Sigmoid colon (tissue), 7 donors: ENCODE measurements around the gene AGBL1. TPM values are rescaled to one million over a fixed set of nuclear protein-coding genes. Genes with fewer than 3 reads are reported as not detected.

Experiments
- DNase-seq: peaks from one replicate; pipeline ENCODE4 v3.0.0-alpha.2; 2019
- H3K27ac ChIP-seq, 4 donors: fragments of 200-600 bp; sonication (generic); one replicate each; pipeline ENCODE4 v1.5.1; 2016 to 2019; ENCODE audit warnings: mild to moderate bottlenecking in 1 of 4
- H3K27me3 ChIP-seq, 3 donors: fragments of 200-600 bp; sonication (generic); one replicate each; pipeline ENCODE4 v1.5.1; 2019; ENCODE audit warnings: mild to moderate bottlenecking in 1 of 3
- H3K36me3 ChIP-seq, 4 donors: fragments of 200-600 bp; sonication (generic); one replicate each; pipeline ENCODE4 v1.5.1; 2016 to 2019
- H3K4me1 ChIP-seq, 4 donors: fragments of 200-600 bp; sonication (generic); one replicate each; pipeline ENCODE4 v1.5.1; 2017 to 2019
- H3K4me3 ChIP-seq, 4 donors: fragments of 200-600 bp; sonication (generic); one replicate each; pipeline ENCODE4 v1.5.1; 2017 to 2019; ENCODE audit warnings: mild to moderate bottlenecking in 2 of 4, moderate library complexity in 1 of 4
- H3K9me3 ChIP-seq, 4 donors: fragments of 200-600 bp in 3 of 4; sonication (generic) in 3 of 4; one replicate each; pipeline versions ENCODE4 v1.5.1 to v1.6.1; 2013 to 2019
- CTCF ChIP-seq, 4 experiments: fragments of 450-650 bp in 3 of 4; fragments of 200-600 bp in 1 of 4; IDR thresholded peaks; one replicate each; pipeline ENCODE4 v1.5.1; 2016 to 2019; ENCODE audit warnings: antibody characterized with exemption in 4 of 4, mild to moderate bottlenecking in 3 of 4, moderate library complexity in 2 of 4
- EP300 ChIP-seq, 4 donors: sonication (generic); formaldehyde crosslinking; IDR thresholded peaks; one replicate each; pipeline ENCODE4 v1.6.1; 2017; ENCODE audit warnings: antibody characterized with exemption in 4 of 4
- POLR2A ChIP-seq, 2 donors: fragments of 450-650 bp; IDR thresholded peaks; one replicate each; pipeline ENCODE4 v1.6.1; 2016; ENCODE audit warnings: antibody characterized with exemption in 2 of 2, mild to moderate bottlenecking in 2 of 2, moderate library complexity in 2 of 2
- POLR2AphosphoS5 ChIP-seq, 4 donors: sonication (generic); formaldehyde crosslinking; IDR thresholded peaks; one replicate each; pipeline ENCODE4 v1.6.1; 2017; ENCODE audit warnings: antibody characterized with exemption in 4 of 4
- WGBS, 2 donors: extraction: QIAGEN DNeasy Blood & Tissue Kit; methylation state at CpG; one replicate each; pipeline ENCODE4 v1.1.7; 2013; 5-methylcytosine and 5-hydroxymethylcytosine counted together
- intact Hi-C: fragments of 100-400 bp; cut with DNase I; formaldehyde crosslinking; loops from one replicate; pipeline ENCODE4 v1.15.1; 2023
- polyA plus RNA-seq, 3 donors: library from polyadenylated mRNA; stranded (reverse); fragments of 200-250 nt; gene quantifications; one replicate each; pipeline ENCODE4 v1.2.3, GENCODE V29; 2013
- total RNA-seq, 4 donors: library from RNA; depleted of rRNA; stranded (reverse); fragments of >200 nt; gene quantifications; one replicate each; pipeline ENCODE4 v1.1.0, GENCODE V29; 2016
- donor health status: healthy with polysubstance abuse.
- donor health status: Bipolar disorder and iron deficiency.
- donor health status: healthy.

AGBL1 gene
- total and polyA plus RNA-seq, 7 donors = 0.16 to 0.28 TPM; not detected in 5

GRCh38 chr15:86664581-86664980, 584.9 kb downstream of the AGBL1 start:
- H3K4me3 ChIP-seq = no peak overlapping the region
- H3K27me3 ChIP-seq = no peaks in the 10 kb centered on the region
- H3K36me3 ChIP-seq = no peaks in the 10 kb centered on the region
- no peak overlapping the region for H3K27ac ChIP-seq
- no peaks in the 10 kb centered on the region for H3K4me1 ChIP-seq
- no peaks in the 10 kb centered on the region for H3K9me3 ChIP-seq
- intact Hi-C loops = no loop called here
- TF ChIP-seq EP300 (IDR thresholded peaks at IDR 0.05) (no peak), POLR2A (IDR thresholded peaks at IDR 0.05) (no peak), CTCF (IDR thresholded peaks at IDR 0.05) (no peak), POLR2AphosphoS5 (IDR thresholded peaks at IDR 0.05) (no peak)
- DNase-seq = no peak
- 94 to 96% methylated on average over 1 of the region's 1 CpG for WGBS, 2 donors

GRCh38 chr15:86676002-86676401, 596.3 kb downstream of the AGBL1 start:
- H3K4me3 ChIP-seq = no peak overlapping the region
- 92% methylated on average over 4 of the region's 4 CpGs for WGBS, 2 donors
- no peak for DNase-seq
- H3K36me3 ChIP-seq = no peaks in the 10 kb centered on the region
- H3K27me3 ChIP-seq = no peaks in the 10 kb centered on the region
- intact Hi-C loops = no loop called here
- H3K9me3 ChIP-seq = no peaks in the 10 kb centered on the region
- TF ChIP-seq POLR2A (IDR thresholded peaks at IDR 0.05) (no peak), EP300 (IDR thresholded peaks at IDR 0.05) (no peak), POLR2AphosphoS5 (IDR thresholded peaks at IDR 0.05) (no peak), CTCF (IDR thresholded peaks at IDR 0.05) (no peak)
- H3K27ac ChIP-seq = no peak overlapping the region
- no peaks in the 10 kb centered on the region for H3K4me1 ChIP-seq

DNA sequence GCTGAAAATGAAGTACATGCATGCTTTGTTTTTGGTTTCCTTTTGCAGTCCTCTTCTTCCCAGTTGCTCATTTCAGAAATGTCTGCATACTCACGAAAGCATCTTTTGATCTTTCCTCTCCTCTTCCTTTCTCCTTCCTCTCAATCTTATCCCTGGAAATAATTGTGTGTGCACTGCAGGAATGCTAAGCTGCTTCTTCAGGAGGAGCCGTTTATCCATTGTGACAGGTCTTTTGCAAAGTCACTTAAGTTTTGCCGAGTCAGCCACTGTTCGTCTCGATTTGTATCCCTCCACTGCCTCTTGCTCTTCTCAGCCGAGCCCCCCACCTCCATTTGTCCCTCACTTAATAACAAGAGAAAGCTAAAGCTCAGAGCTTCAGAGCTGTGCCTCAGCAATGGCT, 597.6 kb downstream of the AGBL1 start:
- WGBS, 2 donors = 37 to 42% methylated on average over 6 of the region's 6 CpGs
- TF ChIP-seq POLR2A (IDR thresholded peaks at IDR 0.05) (no peak), CTCF (IDR thresholded peaks at IDR 0.05) (no peak), EP300 (IDR thresholded peaks at IDR 0.05) (no peak), POLR2AphosphoS5 (IDR thresholded peaks at IDR 0.05) (no peak)
- no peaks in the 10 kb centered on the region for H3K36me3 ChIP-seq
- DNase-seq = no peak
- H3K4me3 ChIP-seq = no peak overlapping the region
- intact Hi-C loops = no loop called here
- no peaks in the 10 kb centered on the region for H3K4me1 ChIP-seq
- H3K9me3 ChIP-seq = no peaks in the 10 kb centered on the region
- no peak overlapping the region for H3K27ac ChIP-seq
- H3K27me3 ChIP-seq = no peaks in the 10 kb centered on the region

GRCh38 chr15:86685263-86685662, 605.6 kb downstream of the AGBL1 start:
- intact Hi-C loops = no loop called here
- DNase-seq = no peak
- Histone ChIP-seq H3K4me3 (no peak overlapping the region), H3K4me1 (no peaks in the 10 kb centered on the region), H3K9me3 (no peaks in the 10 kb centered on the region), H3K27me3 (no peaks in the 10 kb centered on the region), H3K36me3 (no peaks in the 10 kb centered on the region), H3K27ac (no peak overlapping the region)
- 60 to 84% methylated on average over 3 of the region's 3 CpGs for WGBS, 2 donors
- no peak for TF ChIP-seq CTCF (IDR thresholded peaks at IDR 0.05)
- no peak for TF ChIP-seq EP300 (IDR thresholded peaks at IDR 0.05)

- Histone ChIP-seq H3K4me1 (no peaks in the 10 kb centered on the region), H3K36me3 (no peaks in the 10 kb centered on the region), H3K27me3 (no peaks in the 10 kb centered on the region), H3K27ac (no peak overlapping the region), H3K4me3 (no peak overlapping the region), H3K9me3 (no peaks in the 10 kb centered on the region)
- TF ChIP-seq EP300 (IDR thresholded peaks at IDR 0.05) = no peak
- no peak for TF ChIP-seq CTCF (IDR thresholded peaks at IDR 0.05)
- TF ChIP-seq POLR2AphosphoS5 (IDR thresholded peaks at IDR 0.05) = no peak
- no peak for TF ChIP-seq POLR2A (IDR thresholded peaks at IDR 0.05)
- no peak for DNase-seq
- 84 to 85% methylated on average over 4 of the region's 4 CpGs for WGBS, 2 donors
- intact Hi-C loops = no loop called here
These were observed 609.3 kb downstream of the AGBL1 start for GRCh38 chr15:86689006-86689405.
